T-helper 2 cell (primary cell): ENCODE measurements around the gene RBM26.
"Not testable (repeated sequence)": the region's sequence is repeated elsewhere in the genome, so short reads cannot be mapped to it uniquely, and the experiment has no call there.

Source experiments
- DNase-seq, 5 experiments: peaks; one replicate each; pipeline versions ENCODE4 v3.0.0 to v3.0.0-alpha.2; 2012 to 2022

The RBM26 gene

DNA sequence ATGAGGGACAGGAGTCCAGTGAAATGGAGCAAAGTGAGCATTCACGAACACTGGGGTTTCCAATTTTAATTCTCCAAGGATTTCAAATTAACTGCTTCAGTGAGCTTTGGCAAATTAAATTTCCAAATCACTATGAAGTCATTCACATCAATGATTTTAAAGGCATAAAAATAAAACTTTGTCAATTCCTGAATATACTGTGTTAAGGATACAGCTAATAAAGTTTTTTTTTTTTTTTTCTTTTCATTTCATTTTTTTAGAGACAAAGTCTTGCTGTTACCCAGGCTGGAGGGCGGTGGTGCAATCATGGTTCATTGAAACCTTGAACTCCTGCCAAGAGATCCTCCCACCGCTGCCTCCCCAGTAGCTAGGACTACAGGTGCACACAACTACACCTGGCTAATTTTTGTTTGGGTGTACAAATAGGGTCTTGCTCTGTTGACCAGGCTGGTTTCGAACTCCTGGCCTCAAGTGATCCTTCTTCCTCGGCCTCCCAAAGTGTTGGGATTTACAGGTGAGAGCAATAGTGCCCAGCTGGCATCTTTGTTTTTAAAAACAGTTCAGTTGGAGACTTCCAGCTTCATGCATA, 21.9 kb downstream of the RBM26 start:
- DNase-seq: no peak

DNA sequence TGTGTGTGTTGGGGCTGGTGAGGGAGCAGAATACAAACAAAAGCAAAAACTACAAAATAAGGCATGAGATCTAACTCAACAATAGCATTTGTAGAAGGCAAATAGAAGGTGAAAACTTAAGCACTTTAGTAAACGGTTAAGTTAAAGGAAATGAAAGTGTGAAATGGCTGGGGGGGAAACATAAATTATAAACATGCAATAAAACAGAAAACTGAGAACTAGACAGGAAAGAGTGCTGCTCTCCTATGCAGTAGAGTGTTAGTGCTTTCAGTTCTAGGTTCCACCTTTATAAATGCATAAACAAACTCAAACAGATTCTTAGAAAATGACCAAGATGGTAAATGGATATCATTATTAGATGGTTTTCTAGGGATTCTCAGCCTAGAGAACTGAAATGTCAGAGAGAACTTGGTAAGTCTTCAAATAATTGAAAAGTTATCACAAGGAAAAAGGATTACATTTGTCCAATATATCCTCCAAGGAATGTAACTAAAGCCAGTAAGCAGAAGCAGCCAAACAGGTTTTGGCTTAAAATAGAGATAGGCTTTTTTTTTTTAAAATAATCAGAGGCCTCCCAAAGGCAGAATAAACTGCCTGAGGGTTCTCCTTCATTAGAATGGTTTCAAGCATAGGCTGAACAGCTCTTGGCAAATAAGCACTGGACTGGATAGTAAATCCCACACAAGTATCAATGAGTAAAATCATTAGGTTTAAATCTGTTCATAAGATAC, 23.3 kb downstream of the RBM26 start:
- peak in 1 of 5 experiments; percentile 62 for DNase-seq

DNA sequence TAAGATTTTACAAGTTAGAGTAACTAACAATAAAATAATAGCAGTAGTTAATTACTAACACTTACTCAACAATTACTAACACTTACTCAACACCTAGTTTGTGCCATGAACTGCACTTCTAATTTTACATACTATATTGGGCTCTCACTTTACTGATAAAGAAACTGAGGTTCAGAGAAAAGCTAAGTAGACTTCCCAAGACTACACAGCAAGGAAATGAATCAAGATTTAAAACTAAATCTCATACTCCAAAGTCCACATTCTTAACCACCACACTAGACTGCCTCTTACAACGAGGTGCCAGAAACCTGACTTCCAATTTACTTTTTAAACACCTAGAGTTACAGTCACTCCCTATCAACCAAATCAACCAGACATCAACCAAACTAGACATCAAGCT, 25.1 kb downstream of the RBM26 start:
- DNase-seq: no peak

DNA sequence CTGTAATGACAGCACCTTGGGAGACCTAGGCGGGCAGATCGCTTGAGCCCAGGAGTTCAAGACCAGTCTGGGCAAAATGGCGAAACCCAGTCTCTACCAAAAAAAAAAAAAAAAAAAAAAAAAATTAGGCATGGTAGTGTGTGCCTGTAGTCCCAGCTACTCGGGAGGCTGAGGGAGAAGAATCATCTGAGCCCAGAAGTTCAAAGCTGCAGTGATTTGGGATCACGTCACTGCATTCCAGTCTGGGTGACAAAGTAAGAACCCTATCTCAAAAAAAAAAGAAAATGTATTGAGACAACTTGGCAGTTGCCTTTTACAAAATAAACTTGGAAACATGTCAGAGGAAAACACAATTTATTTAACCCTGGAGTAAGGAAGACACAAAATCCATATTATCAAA, 26.8 kb downstream of the RBM26 start:
- DNase-seq: no peak

DNA sequence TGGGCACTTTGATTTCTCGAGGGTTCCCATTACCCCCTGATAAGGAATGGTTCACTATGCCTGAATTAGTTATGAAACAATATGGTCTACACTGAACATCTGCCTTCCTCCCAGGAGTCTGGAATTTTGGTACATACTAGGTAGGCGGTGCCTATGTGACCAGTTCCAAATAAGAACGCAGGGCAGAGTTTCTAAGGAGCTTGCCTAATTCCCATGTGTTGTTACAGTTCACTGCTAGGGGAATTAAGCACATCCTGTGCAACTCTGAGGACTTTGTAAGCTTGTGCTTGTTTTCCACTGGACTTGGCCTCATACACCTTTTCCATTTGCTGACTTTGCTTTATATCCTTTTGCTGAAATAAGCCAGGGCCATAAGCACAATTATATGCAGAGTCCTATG, 29.2 kb downstream of the RBM26 start:
- DNase-seq: no peak

DNA sequence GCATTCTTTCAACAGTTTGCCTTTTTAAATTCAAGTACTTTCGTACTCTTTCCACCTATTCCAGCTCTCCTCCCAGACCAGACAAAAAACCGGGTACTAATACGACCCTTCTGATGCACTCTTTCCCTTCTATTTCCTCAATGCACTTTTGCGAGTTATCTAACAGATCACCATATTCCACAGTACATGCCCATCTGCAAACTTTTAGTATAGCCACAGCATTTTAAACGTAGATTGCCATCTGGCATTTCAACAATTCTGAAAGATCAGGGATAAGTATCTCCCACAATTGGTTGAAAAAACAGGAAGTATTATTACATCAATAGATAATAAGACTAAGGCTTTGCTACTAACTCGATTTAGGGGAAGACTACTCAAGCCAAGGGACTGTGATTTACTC, 31.5 kb downstream of the RBM26 start:
- no peak for DNase-seq

DNA sequence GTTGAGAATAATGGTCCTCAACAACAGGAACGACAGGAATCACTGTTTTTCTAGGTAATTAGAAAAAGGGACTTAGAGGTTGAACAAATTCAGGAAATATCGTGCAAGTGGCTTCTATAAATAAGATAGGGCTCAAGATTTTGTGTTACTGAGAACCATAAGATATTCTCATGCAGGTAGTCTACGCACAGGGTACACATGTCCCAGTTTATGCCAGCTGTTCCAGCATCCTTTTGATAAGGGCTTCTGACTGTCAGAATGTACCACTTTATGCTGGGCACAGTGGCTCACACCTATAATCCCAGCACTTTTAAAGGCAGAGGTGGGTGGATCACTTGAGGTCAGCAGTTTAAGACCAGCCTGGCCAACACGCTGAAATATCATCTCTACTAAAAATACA, 32.1 kb downstream of the RBM26 start:
- no peak for DNase-seq

DNA sequence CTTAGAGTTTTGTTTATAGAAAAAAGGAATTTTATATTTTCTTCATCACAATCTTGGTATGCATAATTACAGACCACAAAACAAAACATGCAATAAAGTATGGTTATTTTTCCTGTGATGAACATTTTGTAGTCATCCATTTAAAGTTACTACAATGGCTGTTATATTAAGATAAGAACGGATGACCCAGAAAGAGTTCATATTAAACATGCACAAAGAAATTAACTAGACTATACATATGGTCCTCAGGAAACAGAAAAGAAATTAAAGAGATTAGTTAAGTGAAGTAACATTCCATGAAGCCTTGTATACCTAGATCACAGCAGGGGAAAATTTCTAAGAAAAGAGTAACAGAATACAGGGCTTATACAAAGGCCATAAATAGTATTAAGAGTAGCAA, 36.8 kb downstream of the RBM26 start:
- DNase-seq: no peak

DNA sequence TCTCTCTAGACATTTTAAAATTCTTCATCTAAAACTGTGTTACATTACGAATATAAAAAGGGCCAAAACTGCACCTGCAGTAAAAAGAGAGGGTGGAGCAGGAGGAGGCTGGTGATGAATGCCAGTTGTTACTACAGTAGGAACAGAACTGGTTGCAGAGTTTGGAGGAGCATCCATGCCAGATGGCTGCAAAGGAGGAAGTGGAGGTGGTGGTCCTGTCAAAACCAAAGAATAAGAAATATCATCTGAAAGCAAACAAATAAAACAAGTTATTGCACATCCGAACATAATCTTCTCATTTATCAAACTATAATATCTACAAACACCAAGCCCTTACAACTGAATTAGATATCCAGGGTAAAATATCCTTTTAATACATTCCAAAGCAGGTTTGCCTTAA, 40.1 kb downstream of the RBM26 start:
- DNase-seq: no peak

DNA sequence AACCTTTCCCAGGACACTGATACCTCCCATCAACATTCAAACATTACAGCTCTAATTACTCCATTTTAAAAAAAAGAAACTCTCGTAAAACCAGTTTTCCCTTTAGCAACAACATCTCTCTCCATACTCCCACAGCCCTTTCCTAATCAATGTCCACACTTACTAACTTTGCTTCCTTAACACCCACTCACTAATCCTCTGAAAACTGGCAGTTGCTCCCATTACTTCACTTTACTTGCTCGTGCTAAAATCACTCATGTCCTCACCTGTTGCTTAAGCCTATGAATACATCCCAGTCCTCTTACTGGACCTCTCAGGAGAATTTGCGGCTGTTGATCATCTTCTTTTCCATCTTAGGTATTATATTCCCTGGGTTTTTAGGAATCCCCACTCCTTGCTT, 44.8 kb downstream of the RBM26 start:
- no peak for DNase-seq

DNA sequence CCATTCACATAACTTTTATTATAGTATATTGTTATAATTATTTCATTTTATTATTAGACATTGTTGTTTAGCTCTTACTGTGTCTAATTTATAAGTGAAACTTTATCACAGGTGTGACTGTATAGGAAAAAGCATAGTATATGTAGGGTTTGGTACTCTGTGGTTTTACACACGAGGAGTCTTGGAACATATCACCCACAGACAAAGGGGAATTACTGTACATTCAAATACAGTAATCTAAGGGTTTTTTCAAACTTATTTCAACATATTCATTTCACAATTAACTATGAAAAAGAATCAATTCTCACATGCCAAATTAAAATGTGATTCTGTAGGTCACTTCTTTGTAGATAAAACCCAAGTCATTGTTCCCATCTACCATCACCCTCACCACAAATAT, 46.0 kb downstream of the RBM26 start:
- DNase-seq: no peak

DNA sequence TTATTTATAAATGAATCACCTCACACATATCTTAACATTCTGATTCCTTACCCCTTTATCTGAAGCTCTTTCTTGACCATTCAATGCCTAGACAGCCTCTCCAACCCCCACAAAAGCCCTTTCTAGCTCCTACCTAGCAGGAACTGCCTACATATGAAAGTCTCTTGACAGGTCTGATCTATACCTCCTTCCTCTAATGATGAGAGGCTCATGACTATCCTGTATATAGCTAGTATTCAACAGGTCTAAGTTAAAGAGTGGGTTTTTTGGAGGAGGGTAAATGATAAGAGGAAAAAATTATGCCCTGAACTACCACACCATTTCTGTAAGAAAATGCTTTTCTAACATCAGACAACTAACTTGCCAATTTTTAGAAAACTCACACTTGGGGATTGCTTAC, 47.0 kb downstream of the RBM26 start:
- no peak for DNase-seq

DNA sequence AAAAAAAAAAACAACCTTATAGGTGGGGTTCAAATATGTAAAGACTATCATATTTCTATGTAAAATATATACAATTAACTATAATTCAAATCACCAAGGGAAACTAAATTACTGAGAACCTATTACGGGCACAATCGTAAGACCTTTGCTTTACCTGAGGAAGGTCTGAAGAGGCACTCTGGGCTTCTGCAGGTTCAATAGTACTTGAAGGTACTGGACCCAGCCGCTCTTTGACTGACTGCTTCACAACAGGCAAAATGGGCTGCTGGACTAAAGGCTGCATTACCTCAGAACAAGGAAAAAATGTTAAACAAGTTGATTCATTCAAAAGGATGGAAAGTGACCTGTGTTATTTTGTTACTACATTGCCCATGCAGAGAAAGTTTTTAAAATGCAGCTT, 51.8 kb downstream of the RBM26 start:
- DNase-seq: no peak

DNA sequence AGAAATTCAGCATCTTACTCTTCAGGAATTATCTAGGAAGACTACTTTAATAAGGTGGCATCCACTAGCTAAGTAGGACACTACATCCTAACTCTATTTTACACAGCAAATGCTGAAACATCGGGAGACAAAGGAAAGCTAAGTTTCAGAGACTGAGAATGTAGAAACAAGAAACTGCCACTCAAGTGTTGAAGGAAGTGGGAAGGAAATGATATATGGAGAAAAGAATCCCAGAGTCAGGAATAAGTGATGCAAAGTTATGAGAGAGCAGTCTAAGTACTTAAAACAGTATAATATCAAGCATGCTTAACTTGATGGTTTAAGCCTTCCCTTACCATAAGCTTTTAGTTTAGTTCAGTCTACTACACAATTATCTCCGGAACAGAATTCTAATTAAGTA, 52.4 kb downstream of the RBM26 start:
- no peak for DNase-seq

DNA sequence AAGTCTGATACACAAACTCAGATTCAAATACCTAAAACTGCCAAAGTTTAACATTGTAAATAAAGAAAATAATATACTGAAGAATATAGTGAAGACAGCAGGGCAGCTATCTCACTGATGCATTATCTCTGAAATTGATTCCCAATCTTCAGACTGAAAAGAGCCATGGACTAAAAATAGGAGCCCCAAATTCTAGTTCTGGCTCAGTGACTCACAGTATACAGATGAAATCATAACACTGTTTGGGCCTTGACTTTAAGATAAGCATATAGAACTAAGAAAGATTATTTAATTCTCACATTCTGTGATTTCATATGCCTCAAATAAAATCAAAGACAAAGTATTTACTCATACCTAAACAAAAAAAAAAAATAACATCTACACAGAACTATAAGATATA, 53.9 kb downstream of the RBM26 start:
- DNase-seq: no peak

DNA sequence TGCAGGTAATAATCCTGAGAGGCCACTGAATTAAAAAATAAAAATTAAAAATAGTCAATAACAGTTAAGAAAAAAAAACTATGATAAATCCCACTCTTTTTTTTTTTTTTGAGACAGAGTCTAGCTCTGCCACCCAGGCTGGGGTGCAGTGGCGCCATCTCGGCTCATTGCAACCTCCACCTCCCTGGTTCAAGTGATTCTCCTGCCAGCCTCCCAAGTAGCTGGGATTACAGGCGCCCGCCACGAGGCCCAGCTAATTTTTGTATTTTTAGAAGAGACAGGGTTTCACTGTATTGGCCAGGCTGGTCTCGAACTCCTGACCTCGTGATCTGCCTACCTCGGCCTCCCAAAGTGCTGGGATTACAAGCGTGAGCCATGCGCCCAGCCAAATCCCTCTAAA, 56.4 kb downstream of the RBM26 start:
- not testable (repeated sequence) for DNase-seq

DNA sequence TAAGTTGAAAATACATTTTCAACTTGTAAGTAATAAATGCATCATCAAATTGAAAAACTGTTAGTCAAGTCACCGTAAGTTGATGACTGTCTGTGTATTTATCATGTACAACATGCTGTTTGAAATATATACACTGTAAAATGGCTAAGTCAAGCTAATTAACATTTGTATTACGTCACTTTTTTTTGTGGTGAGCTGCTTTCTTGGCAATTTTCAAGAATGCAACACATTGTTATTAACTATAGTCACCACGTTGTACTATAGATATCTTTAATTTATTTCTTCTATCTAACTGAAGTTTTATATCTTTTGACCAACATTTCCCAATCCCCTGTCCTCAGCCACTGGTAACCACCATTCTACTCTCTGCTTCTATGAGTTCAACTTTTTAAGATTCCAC, 57.0 kb downstream of the RBM26 start:
- no peak for DNase-seq

DNA sequence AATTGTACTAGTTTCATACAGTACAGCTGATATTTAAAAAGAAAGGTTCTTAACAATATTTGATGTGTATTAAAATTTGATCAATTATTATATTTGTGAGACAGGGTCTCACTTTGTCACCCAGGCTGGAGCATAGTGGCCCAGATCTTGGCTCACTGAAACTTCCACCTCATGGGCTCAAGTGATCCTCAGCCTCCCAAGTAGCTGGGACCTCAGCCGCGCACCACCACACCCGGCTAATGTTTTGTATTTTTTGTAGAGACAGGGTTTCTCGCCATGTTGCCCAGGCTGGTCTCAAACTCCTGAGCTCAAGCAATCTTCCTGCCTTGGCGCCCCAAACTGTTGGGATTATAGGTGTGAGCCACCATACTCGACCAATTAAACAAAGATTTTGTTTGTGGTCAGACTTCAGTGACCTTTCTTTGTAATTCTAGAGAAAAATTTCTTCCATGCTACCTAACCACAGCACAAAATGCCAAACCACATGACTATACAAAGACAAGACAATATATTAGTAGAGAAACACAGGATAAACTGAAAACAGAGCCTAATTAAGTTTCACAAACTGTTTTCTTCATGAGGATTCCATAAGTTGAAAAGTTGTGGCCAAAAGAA, 59.6 kb downstream of the RBM26 start:
- DNase-seq: peak in 1 of 5 experiments; percentile 20

DNA sequence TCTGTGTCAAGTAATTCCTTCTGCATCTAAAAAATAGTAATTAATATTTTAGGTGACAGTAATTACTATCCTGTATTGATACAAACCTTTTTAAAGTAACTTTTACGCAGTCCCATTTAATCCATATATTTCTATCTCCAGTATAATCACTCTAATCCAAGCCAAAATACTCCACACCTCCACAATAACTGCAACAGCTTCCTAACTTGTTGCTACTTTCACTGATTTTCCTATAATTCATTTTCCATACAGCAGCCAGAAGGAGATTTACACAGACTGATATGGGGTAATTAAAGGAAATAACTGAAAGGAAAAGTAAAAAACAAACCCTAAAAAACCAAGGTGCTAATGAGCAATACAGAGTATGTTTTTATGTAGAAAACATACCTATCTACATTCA, 64.9 kb downstream of the RBM26 start:
- DNase-seq: no peak

DNA sequence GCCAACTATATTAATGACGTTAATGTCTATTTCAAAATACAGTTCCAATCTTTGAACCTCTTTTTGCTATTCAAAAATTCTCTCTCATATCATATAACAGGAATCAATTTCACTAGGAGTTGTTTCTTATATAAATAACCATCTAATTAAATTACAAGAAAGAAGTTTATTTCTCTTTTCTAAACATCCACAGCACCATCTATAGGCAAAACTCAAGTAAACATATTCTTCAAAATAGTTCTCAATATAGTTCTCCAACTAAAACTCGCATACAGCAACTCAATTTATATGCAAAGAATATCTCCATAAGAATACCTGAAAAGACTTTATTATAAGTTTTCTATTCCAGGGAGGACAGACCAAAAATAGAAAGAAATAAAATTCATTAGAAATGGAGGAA, 65.6 kb downstream of the RBM26 start:
- no peak for DNase-seq

DNA sequence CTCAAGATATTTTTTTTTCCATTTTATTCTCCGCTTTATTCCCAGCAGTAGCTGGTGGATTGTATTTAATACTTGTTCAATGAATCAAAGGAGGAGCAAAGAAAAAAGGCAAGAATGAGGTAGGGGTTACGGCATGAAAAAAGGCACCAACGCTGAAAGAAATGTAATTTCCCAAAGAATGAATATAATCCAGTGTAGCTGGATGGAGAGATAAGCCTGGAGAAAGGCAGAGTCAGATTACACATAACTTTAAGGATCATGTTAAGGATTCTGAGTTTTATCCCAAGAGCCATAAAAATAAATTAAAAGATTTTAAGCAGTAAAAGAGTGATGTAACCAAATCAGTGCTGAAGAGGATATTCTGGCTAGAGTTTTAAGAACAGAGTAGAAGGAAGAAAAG, 67.7 kb downstream of the RBM26 start:
- DNase-seq: no peak

DNA sequence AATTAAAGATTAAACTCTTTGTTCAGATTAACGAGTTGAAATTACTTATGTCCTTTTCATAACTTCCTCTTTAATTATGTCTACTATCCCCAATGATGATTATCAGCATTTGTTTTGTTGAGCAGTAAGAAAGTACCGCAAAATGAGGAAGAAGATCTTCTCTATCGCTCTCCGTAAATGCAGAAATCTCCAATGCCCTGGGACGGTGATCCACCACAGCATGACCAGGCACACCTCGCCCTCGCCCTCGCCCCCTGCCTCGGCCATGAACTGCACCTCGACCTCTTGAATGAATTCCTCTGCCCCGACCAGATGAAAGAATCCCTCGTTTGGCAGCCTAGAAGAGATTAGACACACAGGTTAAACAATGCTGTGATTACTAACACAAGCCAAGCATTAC, 69.1 kb downstream of the RBM26 start:
- no peak for DNase-seq

DNA sequence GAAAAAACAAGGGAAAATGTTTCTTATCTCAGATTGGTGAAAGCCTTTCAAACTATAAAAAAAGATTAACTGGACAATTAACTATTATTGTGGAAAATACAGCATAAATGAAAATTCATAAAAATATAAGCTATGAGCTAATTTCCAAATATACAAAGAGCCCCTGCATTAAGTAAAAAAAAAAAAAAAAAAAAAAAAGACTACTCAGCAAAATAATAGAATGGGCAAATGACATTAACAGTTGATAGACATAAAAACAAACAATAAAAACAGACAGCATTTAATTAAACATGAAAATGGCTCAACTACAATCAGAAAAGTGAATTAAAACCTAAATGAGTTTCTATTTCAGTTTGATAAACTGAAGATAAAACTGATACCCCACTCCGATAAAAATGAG, 77.5 kb downstream of the RBM26 start:
- no peak for DNase-seq

DNA sequence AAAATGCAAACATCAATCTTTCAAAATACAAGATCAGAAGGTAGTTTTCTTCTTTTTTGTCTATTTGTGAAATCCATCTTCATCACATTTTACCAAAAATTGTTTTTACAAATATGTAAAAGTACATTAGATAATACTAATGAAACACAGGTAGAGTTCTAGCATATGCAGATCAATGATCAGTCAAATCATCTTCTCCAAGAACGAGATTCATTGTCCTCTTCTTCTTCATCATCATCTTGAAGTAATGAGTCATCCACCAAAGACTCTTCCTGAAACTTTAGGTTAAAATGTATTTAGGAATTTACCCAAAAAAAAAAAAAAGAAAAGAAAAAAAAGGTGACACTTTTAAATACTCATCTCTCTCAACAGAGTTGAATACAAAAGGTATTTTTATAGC, 85.6 kb downstream of the RBM26 start:
- DNase-seq: no peak

DNA sequence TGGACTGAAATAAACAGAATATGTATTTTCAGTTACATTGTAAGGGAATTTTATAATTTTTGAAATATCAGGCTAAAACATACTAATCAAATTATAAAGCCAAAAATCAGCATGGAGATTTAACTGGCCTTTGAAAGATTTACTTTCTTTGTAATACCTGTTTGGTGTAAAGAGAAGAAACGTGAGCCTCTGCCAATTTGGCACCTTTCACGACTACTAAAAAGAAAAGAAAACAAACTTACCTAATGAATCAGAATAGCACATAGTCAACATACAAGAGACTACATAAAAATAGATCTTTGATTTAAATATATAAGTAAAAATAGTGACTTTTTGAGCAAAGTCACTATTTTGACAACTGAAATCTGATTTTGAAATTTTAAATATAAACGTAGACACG, 87.4 kb downstream of the RBM26 start:
- no peak for DNase-seq
